ENCODE results near the gene PRKAR2B.
"Not testable (repeated sequence)": the region's sequence is repeated elsewhere in the genome, so short reads cannot be mapped to it uniquely, and the experiment has no call there.

Gene PRKAR2B

GRCh38 chr7:107048783-107049418 is 4.4 kb downstream of the PRKAR2B start:
- DNase-seq (ENCODE audit: low read depth in 2 of 2), result no peak

- no peak for DNase-seq (ENCODE audit: low read depth in 2 of 2)
These were observed 5.0 kb downstream of the PRKAR2B start for GRCh38 chr7:107049480-107049879.

GRCh38 chr7:107049971-107050532 is 5.5 kb downstream of the PRKAR2B start:
- DNase-seq (ENCODE audit: low read depth in 2 of 2), result no peak

- no peak for DNase-seq (ENCODE audit: low read depth in 2 of 2)
These were observed 6.9 kb downstream of the PRKAR2B start for GRCh38 chr7:107051376-107051775.

GRCh38 chr7:107054965-107055364 is 10.5 kb downstream of the PRKAR2B start:
- not testable (repeated sequence) for DNase-seq (ENCODE audit: low read depth in 2 of 2)

- not testable (repeated sequence) for DNase-seq (ENCODE audit: low read depth in 2 of 2)
These were observed 11.6 kb downstream of the PRKAR2B start for GRCh38 chr7:107056058-107056457.

- no peak for DNase-seq (ENCODE audit: low read depth in 2 of 2)
These were observed 12.4 kb downstream of the PRKAR2B start for GRCh38 chr7:107056728-107057473.

- DNase-seq (ENCODE audit: low read depth in 2 of 2), result no peak
These were observed 12.9 kb downstream of the PRKAR2B start for GRCh38 chr7:107057474-107057833.

GRCh38 chr7:107059468-107059867 is 15.0 kb downstream of the PRKAR2B start:
- no peak for DNase-seq (ENCODE audit: low read depth in 2 of 2)

GRCh38 chr7:107063245-107064120 is 19.0 kb downstream of the PRKAR2B start:
- DNase-seq (ENCODE audit: low read depth in 2 of 2), result no peak

GRCh38 chr7:107064255-107064654 is 19.8 kb downstream of the PRKAR2B start:
- no peak for DNase-seq (ENCODE audit: low read depth in 2 of 2)

GRCh38 chr7:107065929-107066247 is 21.4 kb downstream of the PRKAR2B start:
- DNase-seq (ENCODE audit: low read depth in 2 of 2), result no peak

- no peak for DNase-seq (ENCODE audit: low read depth in 2 of 2)
These were observed 23.7 kb downstream of the PRKAR2B start for GRCh38 chr7:107068156-107068555.

- DNase-seq (ENCODE audit: low read depth in 2 of 2), result no peak
These were observed 25.0 kb downstream of the PRKAR2B start for GRCh38 chr7:107069457-107069856.

GRCh38 chr7:107070710-107071109 is 26.2 kb downstream of the PRKAR2B start:
- no peak for DNase-seq (ENCODE audit: low read depth in 2 of 2)

- DNase-seq (ENCODE audit: low read depth in 2 of 2), result no peak
These were observed 26.6 kb downstream of the PRKAR2B start for GRCh38 chr7:107071129-107071528.

GRCh38 chr7:107072133-107072532 is 27.6 kb downstream of the PRKAR2B start:
- no peak for DNase-seq (ENCODE audit: low read depth in 2 of 2)

GRCh38 chr7:107075863-107076574 is 31.5 kb downstream of the PRKAR2B start:
- DNase-seq (ENCODE audit: low read depth in 2 of 2), result no peak

GRCh38 chr7:107076781-107077698 is 32.5 kb downstream of the PRKAR2B start:
- no peak for DNase-seq (ENCODE audit: low read depth in 2 of 2)

- DNase-seq (ENCODE audit: low read depth in 2 of 2), result no peak
These were observed 33.4 kb downstream of the PRKAR2B start for GRCh38 chr7:107077699-107078516.
